Gastroesophageal sphincter (tissue), 3 donors: ENCODE measurements around the gene SHC2.

Source experiments
- POLR2A ChIP-seq, 2 donors: fragments of 450-650 bp; IDR thresholded peaks; one replicate each; pipeline ENCODE4 v1.6.1; 2017; ENCODE audit warnings: antibody characterized with exemption in 2 of 2, mild to moderate bottlenecking in 2 of 2, moderate library complexity in 1 of 2
- TF ChIP-seq, protein P1 (sequence below), 4 experiments: fragments of 200-600 bp in 2 of 4; fragments of 450-650 bp in 2 of 4; sonication (generic) in 1 of 4; IDR thresholded peaks; one replicate each; pipeline ENCODE4 v1.5.1; 2017 to 2019; ENCODE audit warnings: antibody characterized with exemption in 4 of 4, mild to moderate bottlenecking in 2 of 4, moderate library complexity in 2 of 4

- TF ChIP-seq, protein P1, sequence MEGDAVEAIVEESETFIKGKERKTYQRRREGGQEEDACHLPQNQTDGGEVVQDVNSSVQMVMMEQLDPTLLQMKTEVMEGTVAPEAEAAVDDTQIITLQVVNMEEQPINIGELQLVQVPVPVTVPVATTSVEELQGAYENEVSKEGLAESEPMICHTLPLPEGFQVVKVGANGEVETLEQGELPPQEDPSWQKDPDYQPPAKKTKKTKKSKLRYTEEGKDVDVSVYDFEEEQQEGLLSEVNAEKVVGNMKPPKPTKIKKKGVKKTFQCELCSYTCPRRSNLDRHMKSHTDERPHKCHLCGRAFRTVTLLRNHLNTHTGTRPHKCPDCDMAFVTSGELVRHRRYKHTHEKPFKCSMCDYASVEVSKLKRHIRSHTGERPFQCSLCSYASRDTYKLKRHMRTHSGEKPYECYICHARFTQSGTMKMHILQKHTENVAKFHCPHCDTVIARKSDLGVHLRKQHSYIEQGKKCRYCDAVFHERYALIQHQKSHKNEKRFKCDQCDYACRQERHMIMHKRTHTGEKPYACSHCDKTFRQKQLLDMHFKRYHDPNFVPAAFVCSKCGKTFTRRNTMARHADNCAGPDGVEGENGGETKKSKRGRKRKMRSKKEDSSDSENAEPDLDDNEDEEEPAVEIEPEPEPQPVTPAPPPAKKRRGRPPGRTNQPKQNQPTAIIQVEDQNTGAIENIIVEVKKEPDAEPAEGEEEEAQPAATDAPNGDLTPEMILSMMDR (IDR thresholded peaks at IDR 0.05), result no peak
- TF ChIP-seq POLR2A (IDR thresholded peaks at IDR 0.05), result no peak
These were observed 53.8 kb downstream of the SHC2 start for GRCh38 chr19:406971-407510.
